ENCODE measurements around the gene C12orf57. TPM values are rescaled to one million over a fixed set of nuclear protein-coding genes. Genes with fewer than 3 reads are reported as not detected.
"Not testable (repeated sequence)": the region's sequence is repeated elsewhere in the genome, so short reads cannot be mapped to it uniquely, and the experiment has no call there.

Gene C12orf57
- total and polyA plus RNA-seq, 2 experiments from 2014 or later, result 204 to 262 TPM

GRCh38 chr12:6905414-6906040 is 38.3 kb upstream of the C12orf57 start:
- Mint-ChIP-seq H3K27me3 (ENCODE audit: insufficient read depth, low read depth, poor library complexity) (peaks cover 2% of the 10 kb centered on the region), H3K27ac (no peak overlapping the region), H3K4me3 (no peak overlapping the region), H3K4me1 (no peaks in the 10 kb centered on the region; the same call in 2 of the 3 replicates), H3K9me3 (no peaks in the 10 kb centered on the region), H3K36me3 (ENCODE audit: low read depth) (no peaks in the 10 kb centered on the region)
- DNase-seq (ENCODE audit: low spot score) (no peak), ATAC-seq (no peak)
- peaks cover 17% of the 10 kb centered on the region for H3K4me1 ChIP-seq (ENCODE audit: insufficient read depth)
- TF ChIP-seq NANOG (IDR thresholded peaks at IDR 0.05; ENCODE audit: borderline replicate concordance) (no peak), EZH2phosphoT487 (IDR thresholded peaks at IDR 0.05; ENCODE audit: unreplicated experiment) (no peak), REST (IDR thresholded peaks at IDR 0.05; ENCODE audit: unreplicated experiment) (no peak), EZH2 (IDR thresholded peaks at IDR 0.05; ENCODE audit: low read depth, unreplicated experiment) (no peak), ZNF114 (CRISPR knock-in tag; IDR thresholded peaks at IDR 0.05) (no peak), CREB1 (CRISPR knock-in tag; IDR thresholded peaks at IDR 0.05; ENCODE audit: low read depth) (no peak), STAT1 (IDR thresholded peaks at IDR 0.05; ENCODE audit: unreplicated experiment) (no peak), JUNB (IDR thresholded peaks at IDR 0.05; ENCODE audit: unreplicated experiment) (no peak), ETS1 (IDR thresholded peaks at IDR 0.05) (no peak), CTCF (conservative IDR thresholded peaks at IDR 0.05; ENCODE audit: low read depth in 2 of 2) (no peak)
- no peaks in the 10 kb centered on the region for H4K20me1 ChIP-seq (replicated peaks; ENCODE audit: insufficient read depth)
- H3K4me3 ChIP-seq, result peak overlapping the region; percentile 67
- H3K27me3 ChIP-seq (ENCODE audit: insufficient read depth), result no peaks in the 10 kb centered on the region
- H3K27ac ChIP-seq (ENCODE audit: low read depth), result peak overlapping the region; percentile 88
- H2AFZ ChIP-seq, result peak overlapping the region; percentile 57
- H3K9me2 ChIP-seq (ENCODE audit: insufficient read depth), result no peaks in the 10 kb centered on the region
- H3K79me2 ChIP-seq (replicated peaks; ENCODE audit: insufficient read depth), result no peaks in the 10 kb centered on the region
- peaks cover 6% of the 10 kb centered on the region; the same call in 1 of the 2 replicates for H3F3A ChIP-seq (replicated peaks; ENCODE audit: low read depth)
- no peaks in the 10 kb centered on the region for H3K36me3 ChIP-seq (ENCODE audit: insufficient read depth)
- H3K4me2 ChIP-seq, result peak overlapping the region; percentile 91

- H3K27me3 ChIP-seq (ENCODE audit: insufficient read depth), result not testable (repeated sequence)
Observed at GRCh38 chr12:6908141-6908540, 35.7 kb upstream of the C12orf57 start.

More at GRCh38 chr12:6908141-6908540, 35.7 kb upstream of the C12orf57 start:
- not testable (repeated sequence) for ATAC-seq; H3K36me3 ChIP-seq (ENCODE audit: insufficient read depth); H3K36me3 Mint-ChIP-seq (ENCODE audit: low read depth); H3K27me3 Mint-ChIP-seq (ENCODE audit: insufficient read depth, low read depth, poor library complexity); H3K27ac Mint-ChIP-seq; H3K9me3 Mint-ChIP-seq; H4K20me1 ChIP-seq (replicated peaks; ENCODE audit: insufficient read depth); H3K4me3 ChIP-seq; H3K4me2 ChIP-seq; H3K9me2 ChIP-seq (ENCODE audit: insufficient read depth); H3F3A ChIP-seq (replicated peaks; ENCODE audit: low read depth); DNase-seq (ENCODE audit: low spot score); H3K4me1 Mint-ChIP-seq; H3K79me2 ChIP-seq (replicated peaks; ENCODE audit: insufficient read depth); H3K4me3 Mint-ChIP-seq; H3K27ac ChIP-seq (ENCODE audit: low read depth); H2AFZ ChIP-seq
- H3K4me1 ChIP-seq (ENCODE audit: insufficient read depth), result peaks cover 22% of the 10 kb centered on the region
